Endothelial cell of umbilical vein (primary cell): Measurements from ENCODE around the gene FNDC4. TPM values are rescaled to one million over a fixed set of nuclear protein-coding genes. Genes with fewer than 3 reads are reported as not detected.

Experiments used
- BruUV-seq: library from RNA; stranded (reverse); fragments of 400-500 nt; replicated peaks from 2 replicates; lab custom pipeline; 2021; lab: Mats Ljungman, UMichigan
- CTCF ChIA-PET: fragments of 300-600, 350-600 bp; sonication (Branson Sonifier 250); formaldehyde crosslinking; loops from one replicate; lab custom pipeline; 2021; ENCODE audit warnings: antibody characterized with exemption, inconsistent platforms; lab: Charles Lee
- POLR2A ChIA-PET: fragments of 300-600, 350-600 bp; sonication (Branson Sonifier 250); formaldehyde crosslinking; loops from one replicate; lab custom pipeline; 2021; ENCODE audit warnings: antibody characterized with exemption, inconsistent platforms; lab: Charles Lee
- DNase-seq: peaks from one replicate; pipeline ENCODE4 v3.0.0-alpha.2; 2011; ENCODE audit warnings: low read depth, low spot score
- FAIRE-seq: peaks from 2 replicates; lab custom pipeline; 2011; peaks lifted over from hg19 to GRCh38; lab: Jason Lieb, UNC
- H2AFZ ChIP-seq: 2 replicates; pipeline ENCODE4 v1.6.0; 2012; ENCODE audit warnings: low read depth, low read length, control low read depth, inconsistent platforms
- H3K27ac ChIP-seq: 2 replicates; pipeline ENCODE4 v1.5.1; 2011; ENCODE audit warnings: low read depth, mild to moderate bottlenecking, control low read depth, low read length, moderate library complexity; ENCODE audit not compliant: insufficient read depth
- H3K27me3 ChIP-seq, 2 experiments: 2 replicates each; pipeline versions ENCODE4 v1.6.0 to v1.6.1; 2011; ENCODE audit warnings: low read length in 2 of 2, mixed read lengths in 1 of 2; ENCODE audit not compliant: control insufficient read depth in 2 of 2, insufficient read depth in 2 of 2
- H3K36me3 ChIP-seq, 2 experiments: 2 replicates in 1 of 2; 3 replicates in 1 of 2; pipeline ENCODE4 v1.5.1; 2011; ENCODE audit warnings: low read length in 2 of 2, mild to moderate bottlenecking in 1 of 2, moderate library complexity in 1 of 2; ENCODE audit not compliant: control insufficient read depth in 2 of 2, insufficient read depth in 2 of 2; ENCODE audit errors: extremely low read depth in 1 of 2
- H3K4me1 ChIP-seq: 3 replicates; pipeline ENCODE4 v1.5.1; 2011; ENCODE audit warnings: mild to moderate bottlenecking, low read length; ENCODE audit not compliant: control insufficient read depth, insufficient read depth; ENCODE audit errors: extremely low read depth
- H3K4me2 ChIP-seq: 2 replicates; pipeline ENCODE4 v1.6.1; 2011; ENCODE audit warnings: low read length, control low read depth, mixed read lengths; ENCODE audit not compliant: insufficient read depth
- H3K4me3 ChIP-seq, 3 experiments: fragments of 200-600 bp in 1 of 3; sonication (generic), shearing (Covaris generic) in 1 of 3; replicated peaks in 1 of 3; 2 replicates each; pipeline ENCODE4 v1.5.1; 2011 to 2016; ENCODE audit warnings: control low read depth in 3 of 3, low read length in 3 of 3, mild to moderate bottlenecking in 2 of 3, inconsistent platforms in 1 of 3, low read depth in 1 of 3, moderate library complexity in 1 of 3; ENCODE audit not compliant: insufficient read depth in 1 of 3
- H3K79me2 ChIP-seq: 2 replicates; pipeline ENCODE4 v1.6.0; 2012; ENCODE audit warnings: low read length, inconsistent platforms; ENCODE audit not compliant: control insufficient read depth, insufficient read depth
- H3K9ac ChIP-seq: replicated peaks from 2 replicates; pipeline ENCODE3; 2011; ENCODE audit warnings: low read length, control low read depth; ENCODE audit not compliant: insufficient read depth; ENCODE audit errors: extremely low read depth
- H3K9me1 ChIP-seq: replicated peaks from 3 replicates; pipeline ENCODE4 v1.6.0; 2011; ENCODE audit warnings: mild to moderate bottlenecking, low read length; ENCODE audit not compliant: control insufficient read depth, insufficient read depth; ENCODE audit errors: extremely low read depth
- H3K9me3 ChIP-seq: replicated peaks from 2 replicates; pipeline ENCODE4 v1.5.1; 2012; ENCODE audit warnings: low read length, inconsistent platforms; ENCODE audit not compliant: control insufficient read depth, insufficient read depth
- H4K20me1 ChIP-seq: replicated peaks from 2 replicates; pipeline ENCODE3; 2011; ENCODE audit warnings: mild to moderate bottlenecking, low read length; ENCODE audit not compliant: control insufficient read depth, insufficient read depth; ENCODE audit errors: extremely low read depth
- EZH2 ChIP-seq: IDR thresholded peaks from 2 replicates; pipeline ENCODE4 v1.6.1; 2012; ENCODE audit warnings: borderline replicate concordance, low read depth, mild to moderate bottlenecking, moderate library complexity, low read length, inconsistent platforms; ENCODE audit not compliant: severe bottlenecking
- FOS ChIP-seq: IDR thresholded peaks from 2 replicates; pipeline ENCODE4 v1.6.1; 2011; ENCODE audit warnings: mild to moderate bottlenecking, low read length, moderate library complexity, borderline replicate concordance; ENCODE audit not compliant: insufficient read depth
- GATA2 ChIP-seq: IDR thresholded peaks from 2 replicates; pipeline ENCODE4 v1.7.0; 2011; ENCODE audit warnings: low read depth, mild to moderate bottlenecking, moderate library complexity, mixed read lengths, low read length; ENCODE audit not compliant: insufficient read length, insufficient read depth
- JUN ChIP-seq: IDR thresholded peaks from 2 replicates; pipeline ENCODE4 v1.6.1; 2011; ENCODE audit warnings: borderline replicate concordance, low read depth; ENCODE audit not compliant: insufficient read length, insufficient read depth
- MYC ChIP-seq: IDR thresholded peaks from one replicate; pipeline ENCODE4 v1.6.1; 2011; ENCODE audit warnings: mild to moderate bottlenecking, low read depth, low read length
- dilution Hi-C: fragments of 300-500 bp; cut with MboI; formaldehyde crosslinking; loops from one replicate; pipeline ENCODE4 v1.15.0; 2019; ENCODE audit warnings: low sequenced_read_pairs; ENCODE audit not compliant: extremely low pct_ligation_motif_present
- intact Hi-C: fragments of 100-400 bp; cut with micrococcal nuclease; formaldehyde crosslinking; loops from one replicate; pipeline ENCODE4 v1.10.0; 2022
- polyA plus RNA-seq, 4 experiments: library from polyadenylated mRNA; depleted of rRNA in 3 of 4; stranded (reverse) in 3 of 4; unstranded in 1 of 4; fragments of >200 nt; gene quantifications; 2 replicates each; pipeline versions ENCODE4 v1.2.1 to v1.2.3, GENCODE V29; 2011 to 2012; ENCODE audit warnings: missing spikeins in 1 of 4
- total RNA-seq: library from RNA; stranded (reverse); gene quantifications from 2 replicates; pipeline ENCODE4 v1.2.3, GENCODE V29; 2021

The FNDC4 gene
- total and polyA plus RNA-seq, 2 donors (not counting 3 experiments of a cell fraction or from before 2014, with no cell fraction given) = 15.5 to 19.0 TPM

- no peak within 1 kb of the TSS for H3K9ac ChIP-seq
- H3K9me1 ChIP-seq = no peaks in the 10 kb centered on the region
- peaks cover 0 to 4% of the 10 kb centered on the region in 2 experiments for H3K36me3 ChIP-seq
- ChIA-PET CTCF (interaction anchor here (1.3 kb wide), 1 partner anchor 13 kb away, joined by 3 read pairs; no protein-coding TSS in a partner anchor), POLR2A (no interaction called here)
- no peaks in the 10 kb centered on the region for H3K9me3 ChIP-seq
- dilution Hi-C loops (no loop called here), intact Hi-C loops (no loop called here)
- H3K4me1 ChIP-seq = peaks cover 16% of the 10 kb centered on the region
- H3K4me2 ChIP-seq = peak within 1 kb of the TSS; percentile 94
- no peak within 1 kb of the TSS for H3K27ac ChIP-seq
- peak within 1 kb of the TSS in 1 of 3 experiments; percentile 85 for H3K4me3 ChIP-seq
- no peaks in the 10 kb centered on the region for H4K20me1 ChIP-seq
- no TSS peak for BruUV-seq
- peak; percentile 38 for FAIRE-seq
- DNase-seq = peak; percentile 28
- TF ChIP-seq FOS (peak; percentile 41), GATA2 (peak; percentile 82), MYC (no peak)
- H3K27me3 ChIP-seq = no peaks in the 10 kb centered on the region
- peak within 1 kb of the TSS; percentile 92 for H2AFZ ChIP-seq
- no peaks in the 10 kb centered on the region for H3K79me2 ChIP-seq
Observed at GRCh38 chr2:27496357-27497287, 1.6 kb upstream of the FNDC4 start, which contains the start of gene GCKR. GCKR (plus strand) TSS chr2:27496839; CDS start chr2:27496905, 66 bp downstream.

DNA sequence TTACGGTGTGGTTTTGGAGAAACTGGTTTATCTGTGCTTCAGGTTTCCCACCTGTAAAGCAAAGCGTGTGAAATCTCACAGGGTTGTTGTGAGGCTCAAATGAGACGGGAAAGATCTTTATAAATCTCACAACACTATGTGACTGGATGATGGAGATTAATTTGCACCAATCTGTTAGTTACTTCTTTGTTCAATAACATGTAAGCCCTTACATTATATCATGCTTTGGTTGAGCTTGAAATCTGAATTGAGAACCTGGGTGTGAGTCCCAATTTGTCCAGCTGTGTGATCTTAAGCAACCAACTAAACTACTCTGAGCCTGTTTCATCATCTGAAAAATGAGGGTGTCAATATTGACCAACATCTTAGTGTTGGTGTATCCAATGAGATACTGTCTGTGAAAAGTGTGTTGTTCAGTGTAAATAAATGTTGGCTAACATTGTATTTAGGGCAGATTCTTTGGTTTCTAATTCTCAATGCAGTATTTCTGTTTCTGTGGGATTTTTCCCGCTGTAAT is 898 bp upstream of the FNDC4 start:
- Histone ChIP-seq H3K79me2 (no peaks in the 10 kb centered on the region), H3K36me3 (peaks cover 0 to 4% of the 10 kb centered on the region in 2 experiments), H3K9me1 (no peaks in the 10 kb centered on the region), H3K4me1 (peaks cover 16% of the 10 kb centered on the region), H3K4me2 (peak overlapping the region; percentile 94), H3K27ac (no peak overlapping the region), H3K4me3 (peak overlapping the region in 1 of 3 experiments; percentile 85), H3K9ac (no peak overlapping the region), H3K27me3 (no peaks in the 10 kb centered on the region), H4K20me1 (no peaks in the 10 kb centered on the region), H3K9me3 (no peaks in the 10 kb centered on the region), H2AFZ (peak overlapping the region; percentile 92)
- ChIA-PET CTCF (interaction anchor here (1.6 to 3.6 kb wide), 3 partner anchors 13 to 188 kb away, joined by 4 to 11 read pairs (median 5); no protein-coding TSS in a partner anchor), POLR2A (no interaction called here)
- no peak for FAIRE-seq
- BruUV-seq = no TSS peak
- TF ChIP-seq JUN = no peak
- no peak for TF ChIP-seq EZH2
- dilution Hi-C loops (no loop called here), intact Hi-C loops (loop anchor here (2.0 kb wide), 1 partner anchor 71 kb away; no protein-coding TSS in a partner anchor)
- DNase-seq = peak; percentile 6
